Urinary bladder (tissue), 4 donors: ENCODE data around the gene RPUSD1. TPM values are rescaled to one million over a fixed set of nuclear protein-coding genes. Genes with fewer than 3 reads are reported as not detected.
"Not testable (repeated sequence)": the region's sequence is repeated elsewhere in the genome, so short reads cannot be mapped to it uniquely, and the experiment has no call there.

Experiments used
- DNase-seq: peaks from one replicate; pipeline ENCODE4 v3.0.0-alpha.2; 2015; ENCODE audit errors: extremely low spot score
- H3K27ac ChIP-seq: one replicate; pipeline ENCODE4 v1.5.1; 2013; ENCODE audit warnings: low read depth, mild to moderate bottlenecking, moderate library complexity
- H3K36me3 ChIP-seq: one replicate; pipeline ENCODE4 v1.6.1; 2013; ENCODE audit warnings: mild to moderate bottlenecking, moderate library complexity; ENCODE audit not compliant: insufficient read depth
- H3K4me1 ChIP-seq: one replicate; pipeline ENCODE4 v1.6.1; 2013; ENCODE audit warnings: mild to moderate bottlenecking, moderate library complexity; ENCODE audit not compliant: insufficient read depth
- H3K4me3 ChIP-seq: one replicate; pipeline ENCODE4 v1.5.1; 2013; ENCODE audit warnings: low read depth, low read length
- WGBS: extraction: QIAGEN DNeasy Blood & Tissue Kit; methylation state at CpG from one replicate; pipeline ENCODE4 v1.1.7; 2013; 5-methylcytosine and 5-hydroxymethylcytosine counted together
- polyA plus RNA-seq: library from polyadenylated mRNA; stranded (reverse); fragments of 200-250 nt; gene quantifications from one replicate; pipeline ENCODE4 v1.2.3, GENCODE V29; 2013
- total RNA-seq: library from RNA; depleted of rRNA; stranded (reverse); fragments of >200 nt; gene quantifications from one replicate; pipeline ENCODE4 v1.2.3, GENCODE V29; 2014
- donor health status: healthy with polysubstance abuse.
- donor health status: healthy.

RPUSD1 gene
- total and polyA plus RNA-seq, 2 donors = 8.1 to 21.6 TPM

GRCh38 chr16:759110-759910 is 28.9 kb downstream of the RPUSD1 start:
- WGBS = 67% methylated on average over 34 of the region's 34 CpGs
- H3K36me3 ChIP-seq = no peaks in the 10 kb centered on the region
- no peak overlapping the region for H3K27ac ChIP-seq
- peak; percentile 20 for DNase-seq
- H3K4me1 ChIP-seq = no peaks in the 10 kb centered on the region
- H3K4me3 ChIP-seq = no peak overlapping the region

GRCh38 chr16:756428-756827 is 31.8 kb downstream of the RPUSD1 start:
- Histone ChIP-seq H3K4me1 (no peaks in the 10 kb centered on the region), H3K36me3 (no peaks in the 10 kb centered on the region), H3K27ac (no peak overlapping the region), H3K4me3 (no peak overlapping the region)
- DNase-seq = no peak
- WGBS = 95% methylated on average over 5 of the region's 5 CpGs

GRCh38 chr16:754656-755055 is 33.5 kb downstream of the RPUSD1 start:
- no peaks in the 10 kb centered on the region for H3K4me1 ChIP-seq
- no peak for DNase-seq
- H3K27ac ChIP-seq = no peak overlapping the region
- H3K4me3 ChIP-seq = no peak overlapping the region
- WGBS = 58% methylated on average over 11 of the region's 11 CpGs
- no peaks in the 10 kb centered on the region for H3K36me3 ChIP-seq

- H3K4me1 ChIP-seq, DNase-seq, H3K4me3 ChIP-seq, H3K27ac ChIP-seq, H3K36me3 ChIP-seq: not testable (repeated sequence)
- 87% methylated on average over 11 of the region's 11 CpGs for WGBS
Measured at GRCh38 chr16:754121-754607, 34.0 kb downstream of the RPUSD1 start.

GRCh38 chr16:752007-752312 is 36.2 kb downstream of the RPUSD1 start:
- no peaks in the 10 kb centered on the region for H3K4me1 ChIP-seq
- H3K36me3 ChIP-seq = no peaks in the 10 kb centered on the region
- H3K4me3 ChIP-seq = no peak overlapping the region
- no peak for DNase-seq
- WGBS = 26% methylated on average over 10 of the region's 10 CpGs
- H3K27ac ChIP-seq = no peak overlapping the region

- WGBS = 63% methylated on average over 39 of the region's 39 CpGs
- Histone ChIP-seq H3K4me1 (no peaks in the 10 kb centered on the region), H3K4me3 (no peak overlapping the region), H3K36me3 (no peaks in the 10 kb centered on the region), H3K27ac (no peak overlapping the region)
- DNase-seq = no peak
Measured at GRCh38 chr16:751152-752006, 36.8 kb downstream of the RPUSD1 start.

GRCh38 chr16:750485-750884 is 37.7 kb downstream of the RPUSD1 start:
- Histone ChIP-seq H3K27ac (no peak overlapping the region), H3K4me3 (no peak overlapping the region), H3K36me3 (no peaks in the 10 kb centered on the region), H3K4me1 (no peaks in the 10 kb centered on the region)
- WGBS = 40% methylated on average over 9 of the region's 9 CpGs
- no peak for DNase-seq

- H3K4me3 ChIP-seq = no peak overlapping the region
- H3K27ac ChIP-seq = no peak overlapping the region
- 90% methylated on average over 6 of the region's 6 CpGs for WGBS
- H3K36me3 ChIP-seq = no peaks in the 10 kb centered on the region
- H3K4me1 ChIP-seq = no peaks in the 10 kb centered on the region
- DNase-seq = no peak
Measured at GRCh38 chr16:749010-749409, 39.2 kb downstream of the RPUSD1 start.

GRCh38 chr16:747978-748746 is 40.0 kb downstream of the RPUSD1 start:
- no peak for DNase-seq
- Histone ChIP-seq H3K4me1 (no peaks in the 10 kb centered on the region), H3K27ac (no peak overlapping the region), H3K36me3 (no peaks in the 10 kb centered on the region), H3K4me3 (no peak overlapping the region)
- 79% methylated on average over 39 of the region's 39 CpGs for WGBS

- no peak for DNase-seq
- 78% methylated on average over 13 of the region's 13 CpGs for WGBS
- H3K4me3 ChIP-seq = no peak overlapping the region
- no peaks in the 10 kb centered on the region for H3K4me1 ChIP-seq
- no peak overlapping the region for H3K27ac ChIP-seq
- H3K36me3 ChIP-seq = no peaks in the 10 kb centered on the region
Measured at GRCh38 chr16:746637-747036, 41.5 kb downstream of the RPUSD1 start.

GRCh38 chr16:745739-746138 is 42.4 kb downstream of the RPUSD1 start:
- H3K27ac ChIP-seq = no peak overlapping the region
- H3K36me3 ChIP-seq = no peaks in the 10 kb centered on the region
- no peak for DNase-seq
- 4% methylated on average over 14 of the region's 14 CpGs for WGBS
- H3K4me3 ChIP-seq = no peak overlapping the region
- no peaks in the 10 kb centered on the region for H3K4me1 ChIP-seq

- WGBS = 83% methylated on average over 21 of the region's 21 CpGs
- no peak overlapping the region for H3K4me3 ChIP-seq
- H3K36me3 ChIP-seq = no peaks in the 10 kb centered on the region
- no peaks in the 10 kb centered on the region for H3K4me1 ChIP-seq
- no peak for DNase-seq
- no peak overlapping the region for H3K27ac ChIP-seq
Measured at GRCh38 chr16:743794-744500, 44.2 kb downstream of the RPUSD1 start.

GRCh38 chr16:742894-743293 is 45.3 kb downstream of the RPUSD1 start:
- H3K36me3 ChIP-seq, H3K4me1 ChIP-seq, H3K4me3 ChIP-seq, H3K27ac ChIP-seq, DNase-seq: not testable (repeated sequence)
- WGBS = 82% methylated on average over 14 of the region's 14 CpGs
